ENCODE measurements around the gene SURF1. TPM values are rescaled to one million over a fixed set of nuclear protein-coding genes. Genes with fewer than 3 reads are reported as not detected.

The SURF1 gene
- total RNA-seq, 1 experiment from 2014 or later: 57.7 TPM

GRCh38 chr9:133332381-133332730 is 23.9 kb downstream of the SURF1 start:
- Histone ChIP-seq H3K9me2 (ENCODE audit: insufficient read depth) (no peaks in the 10 kb centered on the region), H3K27ac (no peak overlapping the region), H3K79me2 (ENCODE audit: low read depth) (peaks cover 33% of the 10 kb centered on the region), H2AFZ (no peak overlapping the region), H3K4me3 (no peak overlapping the region), H3K36me3 (ENCODE audit: low read depth) (peaks cover 20% of the 10 kb centered on the region; the same call in 1 of the 2 replicates), H3F3A (ENCODE audit: insufficient read depth, low read depth) (peaks cover 43% of the 10 kb centered on the region), H3K4me1 (replicated peaks; ENCODE audit: insufficient read depth) (peaks cover 24% of the 10 kb centered on the region), H3K27me3 (ENCODE audit: insufficient read depth, low read depth) (no peaks in the 10 kb centered on the region), H3K9me3 (ENCODE audit: insufficient read depth, low read depth) (no peaks in the 10 kb centered on the region), H4K20me1 (ENCODE audit: insufficient read depth) (peaks cover 38% of the 10 kb centered on the region), H3K4me2 (no peak overlapping the region)
- POLR2A ChIA-PET (ENCODE audit: unreplicated experiment): no interaction called here
- intact Hi-C loops (cut with micrococcal nuclease; ENCODE audit: unreplicated experiment): no loop called here
- no peak for TF ChIP-seq CTCF (conservative IDR thresholded peaks at IDR 0.05)
- TF ChIP-seq EZH2 (IDR thresholded peaks at IDR 0.05; ENCODE audit: low read depth): no peak
- BruUV-seq (replicated peaks): no TSS peak
- DNase-seq: no peak
- CTCF ChIA-PET: no interaction called here

GRCh38 chr9:133331641-133332380 is 24.5 kb downstream of the SURF1 start:
- Histone ChIP-seq H3K4me1 (replicated peaks; ENCODE audit: insufficient read depth) (peaks cover 24% of the 10 kb centered on the region), H3F3A (ENCODE audit: insufficient read depth, low read depth) (peaks cover 38% of the 10 kb centered on the region), H3K27me3 (ENCODE audit: insufficient read depth, low read depth) (no peaks in the 10 kb centered on the region), H4K20me1 (ENCODE audit: insufficient read depth) (peaks cover 38% of the 10 kb centered on the region), H3K27ac (no peak overlapping the region), H3K4me3 (no peak overlapping the region), H3K9me3 (ENCODE audit: insufficient read depth, low read depth) (no peaks in the 10 kb centered on the region), H2AFZ (no peak overlapping the region), H3K4me2 (no peak overlapping the region), H3K79me2 (ENCODE audit: low read depth) (peaks cover 33% of the 10 kb centered on the region), H3K9me2 (ENCODE audit: insufficient read depth) (no peaks in the 10 kb centered on the region), H3K36me3 (ENCODE audit: low read depth) (peaks cover 20% of the 10 kb centered on the region; the same call in 1 of the 2 replicates)
- no peak for TF ChIP-seq EZH2 (IDR thresholded peaks at IDR 0.05; ENCODE audit: low read depth)
- TF ChIP-seq CTCF (conservative IDR thresholded peaks at IDR 0.05): no peak
- POLR2A ChIA-PET (ENCODE audit: unreplicated experiment): no interaction called here
- CTCF ChIA-PET: no interaction called here
- intact Hi-C loops (cut with micrococcal nuclease; ENCODE audit: unreplicated experiment): no loop called here
- no TSS peak for BruUV-seq (replicated peaks)
- no peak for DNase-seq

GRCh38 chr9:133331221-133331620 is 25.1 kb downstream of the SURF1 start:
- ChIA-PET POLR2A (ENCODE audit: unreplicated experiment) (no interaction called here), CTCF (no interaction called here)
- no TSS peak for BruUV-seq (replicated peaks)
- H3F3A ChIP-seq (ENCODE audit: insufficient read depth, low read depth): peaks cover 38% of the 10 kb centered on the region
- no peaks in the 10 kb centered on the region for H3K9me2 ChIP-seq (ENCODE audit: insufficient read depth)
- H3K27me3 ChIP-seq (ENCODE audit: insufficient read depth, low read depth): no peaks in the 10 kb centered on the region
- no peak overlapping the region for H3K4me2 ChIP-seq
- peaks cover 38% of the 10 kb centered on the region for H4K20me1 ChIP-seq (ENCODE audit: insufficient read depth)
- H3K4me3 ChIP-seq: no peak overlapping the region
- H3K27ac ChIP-seq: no peak overlapping the region; the same call in 1 of the 2 replicates
- peaks cover 24% of the 10 kb centered on the region for H3K4me1 ChIP-seq (replicated peaks; ENCODE audit: insufficient read depth)
- H3K79me2 ChIP-seq (ENCODE audit: low read depth): peaks cover 33% of the 10 kb centered on the region
- no peak overlapping the region for H2AFZ ChIP-seq
- TF ChIP-seq CTCF (conservative IDR thresholded peaks at IDR 0.05): no peak
- TF ChIP-seq EZH2 (IDR thresholded peaks at IDR 0.05; ENCODE audit: low read depth): no peak
- intact Hi-C loops (cut with micrococcal nuclease; ENCODE audit: unreplicated experiment): no loop called here
- H3K36me3 ChIP-seq (ENCODE audit: low read depth): peaks cover 20% of the 10 kb centered on the region; the same call in 1 of the 2 replicates
- H3K9me3 ChIP-seq (ENCODE audit: insufficient read depth, low read depth): no peaks in the 10 kb centered on the region
- DNase-seq: no peak

All from PC-9 (cell line).